HEK293 (cell line): ENCODE data around the gene ALKBH3.
A peak's percentile ranks its signal among the peaks of the same experiment; 100 is the strongest.

Experiments used
- GLIS2 ChIP-seq: fragments of 450-650 bp; formaldehyde crosslinking; IDR thresholded peaks from 2 replicates; pipeline ENCODE4 v1.5.1; 2016; ENCODE audit warnings: missing biosample characterization, missing genetic modification characterization
- KLF1 ChIP-seq: fragments of 450-650 bp; formaldehyde crosslinking; IDR thresholded peaks from 2 replicates; pipeline ENCODE4 v1.5.1; 2016; ENCODE audit warnings: missing biosample characterization, missing genetic modification characterization
- SP2 ChIP-seq: fragments of 450-650 bp; formaldehyde crosslinking; IDR thresholded peaks from 2 replicates; pipeline ENCODE4 v1.5.1; 2016; ENCODE audit warnings: missing biosample characterization, missing genetic modification characterization
- SP7 ChIP-seq: fragments of 450-650 bp; formaldehyde crosslinking; IDR thresholded peaks from 2 replicates; pipeline ENCODE4 v1.5.1; 2016; ENCODE audit warnings: missing biosample characterization, missing genetic modification characterization
- YY2 ChIP-seq: fragments of 450-650 bp; formaldehyde crosslinking; IDR thresholded peaks from 2 replicates; pipeline ENCODE4 v1.5.1; 2016; ENCODE audit warnings: missing biosample characterization, missing genetic modification characterization
- ZNF169 ChIP-seq: fragments of 450-650 bp; formaldehyde crosslinking; IDR thresholded peaks from 2 replicates; pipeline ENCODE4 v1.5.1; 2016; ENCODE audit warnings: missing biosample characterization, missing genetic modification characterization
- ZNF175 ChIP-seq: fragments of 450-650 bp; formaldehyde crosslinking; IDR thresholded peaks from 2 replicates; pipeline ENCODE4 v1.5.1; 2016; ENCODE audit warnings: missing biosample characterization, missing genetic modification characterization
- ZNF2 ChIP-seq: fragments of 450-650 bp; formaldehyde crosslinking; IDR thresholded peaks from 2 replicates; pipeline ENCODE4 v1.5.1; 2016; ENCODE audit warnings: missing biosample characterization, missing genetic modification characterization
- ZNF274 ChIP-seq, 2 experiments: fragments of 200-500 bp in 1 of 2; fragments of 450-650 bp in 1 of 2; sonication (Bioruptor generic) in 1 of 2; formaldehyde crosslinking in 1 of 2; IDR thresholded peaks; 2 replicates each; pipeline versions ENCODE4 v1.5.1 to v1.6.1; 2014 to 2016; ENCODE audit warnings: borderline replicate concordance in 1 of 2, inconsistent platforms in 1 of 2, low read length in 1 of 2, missing biosample characterization in 1 of 2, missing genetic modification characterization in 1 of 2
- ZNF514 ChIP-seq: fragments of 450-650 bp; formaldehyde crosslinking; IDR thresholded peaks from 2 replicates; pipeline ENCODE4 v1.5.1; 2016; ENCODE audit warnings: missing biosample characterization, missing genetic modification characterization
- ZNF660 ChIP-seq: fragments of 450-650 bp; IDR thresholded peaks from 2 replicates; pipeline ENCODE4 v1.5.1; 2018; ENCODE audit warnings: missing biosample characterization, mild to moderate bottlenecking, missing genetic modification characterization
- ZNF701 ChIP-seq: fragments of 450-650 bp; formaldehyde crosslinking; IDR thresholded peaks from 2 replicates; pipeline ENCODE4 v1.5.1; 2016; ENCODE audit warnings: missing biosample characterization, missing genetic modification characterization
- ZNF785 ChIP-seq: fragments of 450-650 bp; formaldehyde crosslinking; IDR thresholded peaks from 2 replicates; pipeline ENCODE4 v1.5.1; 2016; ENCODE audit warnings: missing biosample characterization, missing genetic modification characterization
- TF ChIP-seq, protein P1 (sequence below): sonication (generic); formaldehyde crosslinking; IDR thresholded peaks from 2 replicates; pipeline ENCODE4 v1.8.1; 2022; ENCODE audit warnings: mild to moderate bottlenecking, moderate library complexity, missing genetic modification reagents
- TF ChIP-seq, protein P2 (sequence below): fragments of 450-650 bp; formaldehyde crosslinking; IDR thresholded peaks from 2 replicates; pipeline ENCODE4 v1.5.1; 2016; ENCODE audit warnings: missing biosample characterization, missing genetic modification characterization, borderline replicate concordance
- TF ChIP-seq, protein P3 (sequence below): fragments of 450-650 bp; formaldehyde crosslinking; IDR thresholded peaks from 2 replicates; pipeline ENCODE4 v1.5.1; 2016; ENCODE audit warnings: missing biosample characterization, missing genetic modification characterization
- TF ChIP-seq, protein P4 (sequence below): fragments of 450-650 bp; formaldehyde crosslinking; IDR thresholded peaks from 2 replicates; pipeline ENCODE4 v1.5.1; 2016; ENCODE audit warnings: missing biosample characterization, missing genetic modification characterization
- TF ChIP-seq, protein P5 (sequence below): fragments of 450-650 bp; formaldehyde crosslinking; IDR thresholded peaks from 2 replicates; pipeline ENCODE4 v1.5.1; 2016; ENCODE audit warnings: missing biosample characterization, missing genetic modification characterization, borderline replicate concordance
- TF ChIP-seq, protein P6 (sequence below): fragments of 450-650 bp; formaldehyde crosslinking; IDR thresholded peaks from 2 replicates; pipeline ENCODE4 v1.5.1; 2016; ENCODE audit warnings: missing biosample characterization, missing genetic modification characterization
- TF ChIP-seq, protein P7 (sequence below): fragments of 450-650 bp; formaldehyde crosslinking; IDR thresholded peaks from 2 replicates; pipeline ENCODE4 v1.5.1; 2016; ENCODE audit warnings: missing biosample characterization, missing genetic modification characterization
- TF ChIP-seq, protein P8 (sequence below): fragments of 450-650 bp; formaldehyde crosslinking; IDR thresholded peaks from 2 replicates; pipeline ENCODE4 v1.5.1; 2016; ENCODE audit warnings: missing biosample characterization, missing genetic modification characterization, low read depth

Gene ALKBH3

DNA sequence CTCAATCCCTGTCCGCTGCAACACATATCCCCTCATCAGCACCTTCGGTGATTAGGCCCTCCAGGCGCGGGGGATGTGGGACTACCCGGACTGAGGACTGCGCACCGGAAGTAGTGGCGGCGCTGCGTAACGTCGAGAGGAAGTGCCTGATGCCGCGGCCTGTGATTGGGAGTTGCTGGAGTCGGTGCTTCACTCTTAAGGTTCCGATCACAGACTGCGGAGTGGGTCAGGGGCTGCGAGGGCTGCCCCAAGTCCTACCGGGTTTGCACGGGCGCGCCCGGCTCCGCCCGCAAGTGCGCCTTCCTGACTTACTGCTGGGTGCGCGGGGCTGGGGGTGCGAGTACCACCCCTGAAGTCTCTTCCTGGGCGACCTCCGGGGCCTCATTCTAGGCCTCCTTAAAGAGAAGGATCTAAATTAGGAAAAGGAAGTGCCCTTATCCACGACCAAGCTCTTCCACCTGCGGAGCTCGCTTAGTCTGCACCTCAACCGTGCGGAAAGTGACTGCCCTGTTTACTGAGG lies at the start of gene ALKBH3 (continued):
- TF ChIP-seq, protein P1, sequence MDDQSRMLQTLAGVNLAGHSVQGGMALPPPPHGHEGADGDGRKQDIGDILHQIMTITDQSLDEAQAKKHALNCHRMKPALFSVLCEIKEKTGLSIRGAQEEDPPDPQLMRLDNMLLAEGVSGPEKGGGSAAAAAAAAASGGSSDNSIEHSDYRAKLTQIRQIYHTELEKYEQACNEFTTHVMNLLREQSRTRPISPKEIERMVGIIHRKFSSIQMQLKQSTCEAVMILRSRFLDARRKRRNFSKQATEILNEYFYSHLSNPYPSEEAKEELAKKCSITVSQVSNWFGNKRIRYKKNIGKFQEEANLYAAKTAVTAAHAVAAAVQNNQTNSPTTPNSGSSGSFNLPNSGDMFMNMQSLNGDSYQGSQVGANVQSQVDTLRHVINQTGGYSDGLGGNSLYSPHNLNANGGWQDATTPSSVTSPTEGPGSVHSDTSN (CRISPR knock-in tag): peak; percentile 86; the same call in 1 of the 2 replicates
- peak; percentile 91 for TF ChIP-seq SP2 (tag by site-specific recombination)
- TF ChIP-seq, protein P2, sequence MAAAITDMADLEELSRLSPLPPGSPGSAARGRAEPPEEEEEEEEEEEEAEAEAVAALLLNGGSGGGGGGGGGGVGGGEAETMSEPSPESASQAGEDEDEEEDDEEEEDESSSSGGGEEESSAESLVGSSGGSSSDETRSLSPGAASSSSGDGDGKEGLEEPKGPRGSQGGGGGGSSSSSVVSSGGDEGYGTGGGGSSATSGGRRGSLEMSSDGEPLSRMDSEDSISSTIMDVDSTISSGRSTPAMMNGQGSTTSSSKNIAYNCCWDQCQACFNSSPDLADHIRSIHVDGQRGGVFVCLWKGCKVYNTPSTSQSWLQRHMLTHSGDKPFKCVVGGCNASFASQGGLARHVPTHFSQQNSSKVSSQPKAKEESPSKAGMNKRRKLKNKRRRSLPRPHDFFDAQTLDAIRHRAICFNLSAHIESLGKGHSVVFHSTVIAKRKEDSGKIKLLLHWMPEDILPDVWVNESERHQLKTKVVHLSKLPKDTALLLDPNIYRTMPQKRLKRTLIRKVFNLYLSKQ: 0 out of 2 replicates have a peak, but pooled peaks have one; percentile 37
- TF ChIP-seq, protein P3, sequence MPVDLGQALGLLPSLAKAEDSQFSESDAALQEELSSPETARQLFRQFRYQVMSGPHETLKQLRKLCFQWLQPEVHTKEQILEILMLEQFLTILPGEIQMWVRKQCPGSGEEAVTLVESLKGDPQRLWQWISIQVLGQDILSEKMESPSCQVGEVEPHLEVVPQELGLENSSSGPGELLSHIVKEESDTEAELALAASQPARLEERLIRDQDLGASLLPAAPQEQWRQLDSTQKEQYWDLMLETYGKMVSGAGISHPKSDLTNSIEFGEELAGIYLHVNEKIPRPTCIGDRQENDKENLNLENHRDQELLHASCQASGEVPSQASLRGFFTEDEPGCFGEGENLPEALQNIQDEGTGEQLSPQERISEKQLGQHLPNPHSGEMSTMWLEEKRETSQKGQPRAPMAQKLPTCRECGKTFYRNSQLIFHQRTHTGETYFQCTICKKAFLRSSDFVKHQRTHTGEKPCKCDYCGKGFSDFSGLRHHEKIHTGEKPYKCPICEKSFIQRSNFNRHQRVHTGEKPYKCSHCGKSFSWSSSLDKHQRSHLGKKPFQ (tag by site-specific recombination): peak; percentile 23; the same call in 1 of the 2 replicates
- no peak for TF ChIP-seq ZNF175
- TF ChIP-seq, protein P4, sequence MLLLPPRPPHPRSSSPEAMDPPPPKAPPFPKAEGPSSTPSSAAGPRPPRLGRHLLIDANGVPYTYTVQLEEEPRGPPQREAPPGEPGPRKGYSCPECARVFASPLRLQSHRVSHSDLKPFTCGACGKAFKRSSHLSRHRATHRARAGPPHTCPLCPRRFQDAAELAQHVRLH: peak; percentile 90
- TF ChIP-seq ZNF2: peak; percentile 94
- TF ChIP-seq ZNF785 (tag by site-specific recombination): no peak
- TF ChIP-seq ZNF169 (tag by site-specific recombination): no peak
- peak; percentile 82 for TF ChIP-seq SP7 (tag by site-specific recombination)
- peak; percentile 94 for TF ChIP-seq ZNF660 (tag by site-specific recombination)
- TF ChIP-seq YY2: peak; percentile 76
- no peak for TF ChIP-seq ZNF274 (IDR thresholded peaks at IDR 0.05; ENCODE audit: low read length)
- no peak for TF ChIP-seq ZNF274 (tag by site-specific recombination; IDR thresholded peaks at IDR 0.05; ENCODE audit: borderline replicate concordance)
- TF ChIP-seq ZNF701 (tag by site-specific recombination): no peak
- TF ChIP-seq, protein P5, sequence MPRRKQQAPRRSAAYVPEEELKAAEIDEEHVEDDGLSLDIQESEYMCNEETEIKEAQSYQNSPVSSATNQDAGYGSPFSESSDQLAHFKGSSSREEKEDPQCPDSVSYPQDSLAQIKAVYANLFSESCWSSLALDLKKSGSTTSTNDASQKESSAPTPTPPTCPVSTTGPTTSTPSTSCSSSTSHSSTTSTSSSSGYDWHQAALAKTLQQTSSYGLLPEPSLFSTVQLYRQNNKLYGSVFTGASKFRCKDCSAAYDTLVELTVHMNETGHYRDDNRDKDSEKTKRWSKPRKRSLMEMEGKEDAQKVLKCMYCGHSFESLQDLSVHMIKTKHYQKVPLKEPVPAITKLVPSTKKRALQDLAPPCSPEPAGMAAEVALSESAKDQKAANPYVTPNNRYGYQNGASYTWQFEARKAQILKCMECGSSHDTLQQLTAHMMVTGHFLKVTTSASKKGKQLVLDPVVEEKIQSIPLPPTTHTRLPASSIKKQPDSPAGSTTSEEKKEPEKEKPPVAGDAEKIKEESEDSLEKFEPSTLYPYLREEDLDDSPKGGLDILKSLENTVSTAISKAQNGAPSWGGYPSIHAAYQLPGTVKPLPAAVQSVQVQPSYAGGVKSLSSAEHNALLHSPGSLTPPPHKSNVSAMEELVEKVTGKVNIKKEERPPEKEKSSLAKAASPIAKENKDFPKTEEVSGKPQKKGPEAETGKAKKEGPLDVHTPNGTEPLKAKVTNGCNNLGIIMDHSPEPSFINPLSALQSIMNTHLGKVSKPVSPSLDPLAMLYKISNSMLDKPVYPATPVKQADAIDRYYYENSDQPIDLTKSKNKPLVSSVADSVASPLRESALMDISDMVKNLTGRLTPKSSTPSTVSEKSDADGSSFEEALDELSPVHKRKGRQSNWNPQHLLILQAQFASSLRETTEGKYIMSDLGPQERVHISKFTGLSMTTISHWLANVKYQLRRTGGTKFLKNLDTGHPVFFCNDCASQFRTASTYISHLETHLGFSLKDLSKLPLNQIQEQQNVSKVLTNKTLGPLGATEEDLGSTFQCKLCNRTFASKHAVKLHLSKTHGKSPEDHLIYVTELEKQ (tag by site-specific recombination): no peak
- no peak for TF ChIP-seq GLIS2 (tag by site-specific recombination)
- TF ChIP-seq, protein P6, sequence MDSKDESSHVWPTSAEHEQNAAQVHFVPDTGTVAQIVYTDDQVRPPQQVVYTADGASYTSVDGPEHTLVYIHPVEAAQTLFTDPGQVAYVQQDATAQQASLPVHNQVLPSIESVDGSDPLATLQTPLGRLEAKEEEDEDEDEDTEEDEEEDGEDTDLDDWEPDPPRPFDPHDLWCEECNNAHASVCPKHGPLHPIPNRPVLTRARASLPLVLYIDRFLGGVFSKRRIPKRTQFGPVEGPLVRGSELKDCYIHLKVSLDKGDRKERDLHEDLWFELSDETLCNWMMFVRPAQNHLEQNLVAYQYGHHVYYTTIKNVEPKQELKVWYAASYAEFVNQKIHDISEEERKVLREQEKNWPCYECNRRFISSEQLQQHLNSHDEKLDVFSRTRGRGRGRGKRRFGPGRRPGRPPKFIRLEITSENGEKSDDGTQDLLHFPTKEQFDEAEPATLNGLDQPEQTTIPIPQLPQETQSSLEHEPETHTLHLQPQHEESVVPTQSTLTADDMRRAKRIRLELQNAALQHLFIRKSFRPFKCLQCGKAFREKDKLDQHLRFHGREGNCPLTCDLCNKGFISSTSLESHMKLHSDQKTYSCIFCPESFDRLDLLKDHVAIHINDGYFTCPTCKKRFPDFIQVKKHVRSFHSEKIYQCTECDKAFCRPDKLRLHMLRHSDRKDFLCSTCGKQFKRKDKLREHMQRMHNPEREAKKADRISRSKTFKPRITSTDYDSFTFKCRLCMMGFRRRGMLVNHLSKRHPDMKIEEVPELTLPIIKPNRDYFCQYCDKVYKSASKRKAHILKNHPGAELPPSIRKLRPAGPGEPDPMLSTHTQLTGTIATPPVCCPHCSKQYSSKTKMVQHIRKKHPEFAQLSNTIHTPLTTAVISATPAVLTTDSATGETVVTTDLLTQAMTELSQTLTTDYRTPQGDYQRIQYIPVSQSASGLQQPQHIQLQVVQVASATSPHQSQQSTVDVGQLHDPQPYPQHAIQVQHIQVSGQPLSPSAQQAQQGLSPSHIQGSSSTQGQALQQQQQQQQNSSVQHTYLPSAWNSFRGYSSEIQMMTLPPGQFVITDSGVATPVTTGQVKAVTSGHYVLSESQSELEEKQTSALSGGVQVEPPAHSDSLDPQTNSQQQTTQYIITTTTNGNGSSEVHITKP: peak; percentile 32; the same call in 1 of the 2 replicates
- TF ChIP-seq, protein P7, sequence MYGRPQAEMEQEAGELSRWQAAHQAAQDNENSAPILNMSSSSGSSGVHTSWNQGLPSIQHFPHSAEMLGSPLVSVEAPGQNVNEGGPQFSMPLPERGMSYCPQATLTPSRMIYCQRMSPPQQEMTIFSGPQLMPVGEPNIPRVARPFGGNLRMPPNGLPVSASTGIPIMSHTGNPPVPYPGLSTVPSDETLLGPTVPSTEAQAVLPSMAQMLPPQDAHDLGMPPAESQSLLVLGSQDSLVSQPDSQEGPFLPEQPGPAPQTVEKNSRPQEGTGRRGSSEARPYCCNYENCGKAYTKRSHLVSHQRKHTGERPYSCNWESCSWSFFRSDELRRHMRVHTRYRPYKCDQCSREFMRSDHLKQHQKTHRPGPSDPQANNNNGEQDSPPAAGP (tag by site-specific recombination): peak; percentile 96
- peak; percentile 25; the same call in 1 of the 2 replicates for TF ChIP-seq KLF1 (tag by site-specific recombination)
- TF ChIP-seq ZNF514 (tag by site-specific recombination): no peak
- TF ChIP-seq, protein P8, sequence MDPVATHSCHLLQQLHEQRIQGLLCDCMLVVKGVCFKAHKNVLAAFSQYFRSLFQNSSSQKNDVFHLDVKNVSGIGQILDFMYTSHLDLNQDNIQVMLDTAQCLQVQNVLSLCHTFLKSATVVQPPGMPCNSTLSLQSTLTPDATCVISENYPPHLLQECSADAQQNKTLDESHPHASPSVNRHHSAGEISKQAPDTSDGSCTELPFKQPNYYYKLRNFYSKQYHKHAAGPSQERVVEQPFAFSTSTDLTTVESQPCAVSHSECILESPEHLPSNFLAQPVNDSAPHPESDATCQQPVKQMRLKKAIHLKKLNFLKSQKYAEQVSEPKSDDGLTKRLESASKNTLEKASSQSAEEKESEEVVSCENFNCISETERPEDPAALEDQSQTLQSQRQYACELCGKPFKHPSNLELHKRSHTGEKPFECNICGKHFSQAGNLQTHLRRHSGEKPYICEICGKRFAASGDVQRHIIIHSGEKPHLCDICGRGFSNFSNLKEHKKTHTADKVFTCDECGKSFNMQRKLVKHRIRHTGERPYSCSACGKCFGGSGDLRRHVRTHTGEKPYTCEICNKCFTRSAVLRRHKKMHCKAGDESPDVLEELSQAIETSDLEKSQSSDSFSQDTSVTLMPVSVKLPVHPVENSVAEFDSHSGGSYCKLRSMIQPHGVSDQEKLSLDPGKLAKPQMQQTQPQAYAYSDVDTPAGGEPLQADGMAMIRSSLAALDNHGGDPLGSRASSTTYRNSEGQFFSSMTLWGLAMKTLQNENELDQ (tag by site-specific recombination): no peak
